HG02798 (cell line): Measurements from ENCODE around the gene MAPK7.

ENCODE experiments used
- ATAC-seq: cut with Tn5 transposase; IDR thresholded peaks from one replicate; pipeline ENCODE4 v1.9.1; 2021; ENCODE audit warnings: mild to moderate bottlenecking; ENCODE audit not compliant: unreplicated experiment, poor library complexity

Gene MAPK7

DNA sequence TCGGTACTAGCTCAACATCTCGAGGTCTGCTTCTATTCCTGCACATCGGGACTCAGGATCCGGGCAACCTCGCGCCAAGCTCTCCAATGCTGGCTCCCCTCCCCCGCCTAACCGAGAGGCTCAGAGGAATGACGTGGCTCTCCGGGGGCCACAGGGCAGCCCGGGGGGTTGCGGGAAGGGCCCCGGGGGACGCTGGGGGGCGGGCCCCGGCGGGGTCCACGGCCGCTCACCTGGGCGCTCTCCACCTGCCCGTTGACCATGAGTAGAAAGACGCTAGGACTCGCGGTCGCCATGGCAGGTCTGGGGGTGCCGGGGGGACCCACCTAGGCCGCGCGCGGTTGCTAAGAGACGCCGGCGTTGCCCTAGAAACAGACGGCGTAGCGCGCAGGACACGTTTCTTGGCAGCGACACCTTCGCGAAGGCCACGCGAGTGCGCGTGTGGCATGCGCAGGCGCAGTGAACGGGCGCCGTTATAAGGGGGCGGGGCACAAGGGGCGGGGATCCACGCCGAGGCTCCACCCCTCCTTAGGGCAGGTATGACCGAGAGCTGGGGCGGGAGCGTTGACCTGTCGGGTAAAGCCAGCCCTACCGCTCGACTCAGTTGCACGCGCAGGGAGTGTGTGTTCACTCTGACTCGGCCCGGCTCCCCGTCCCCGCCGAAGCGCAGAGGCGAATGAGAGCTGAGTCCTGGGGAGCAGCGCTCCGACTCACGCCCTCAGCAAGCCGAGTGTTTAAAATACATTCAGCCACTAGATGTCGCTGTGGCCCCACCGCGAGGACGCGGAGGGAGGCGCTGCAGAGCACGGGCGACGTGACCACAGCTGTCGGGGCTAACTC is 15.8 kb upstream of the MAPK7 start, which contains the start of gene B9D1:
B9D1 (minus strand) TSS at position 447 of the 837 bp plus-strand sequence; CDS start at position 293, 154 bp downstream.
- ATAC-seq: peak; percentile 89

GRCh38 chr17:19363114-19363438 is 15.2 kb upstream of the MAPK7 start:
- ATAC-seq: no peak

DNA sequence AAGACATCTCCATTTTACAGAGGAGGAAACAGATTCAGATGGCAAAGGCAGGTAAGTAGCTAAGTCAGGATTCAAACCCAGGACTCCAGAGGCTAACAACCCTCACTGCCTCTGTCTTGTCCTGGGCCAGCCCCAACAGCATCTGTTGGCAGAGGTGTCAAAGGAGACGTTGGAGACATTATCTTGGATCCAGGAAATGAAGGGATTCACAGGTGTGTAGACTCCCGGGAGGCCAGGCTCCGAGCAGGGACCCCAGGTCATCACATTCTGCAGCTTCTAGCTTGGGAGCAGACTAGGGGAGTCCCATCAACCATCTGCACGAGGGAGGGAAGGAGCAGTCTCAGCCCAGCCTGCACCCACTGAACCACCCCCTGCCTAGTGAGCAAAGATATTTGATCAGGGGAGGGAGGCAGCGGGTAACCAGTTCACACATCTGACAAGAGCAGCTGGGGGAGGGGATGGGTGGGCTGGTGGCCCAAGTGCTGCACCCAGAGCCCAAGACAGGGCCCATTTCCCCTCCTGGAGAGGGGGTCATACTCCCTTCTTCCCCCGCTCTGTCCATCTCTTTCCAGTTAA is 14.8 kb upstream of the MAPK7 start:
- no peak for ATAC-seq

DNA sequence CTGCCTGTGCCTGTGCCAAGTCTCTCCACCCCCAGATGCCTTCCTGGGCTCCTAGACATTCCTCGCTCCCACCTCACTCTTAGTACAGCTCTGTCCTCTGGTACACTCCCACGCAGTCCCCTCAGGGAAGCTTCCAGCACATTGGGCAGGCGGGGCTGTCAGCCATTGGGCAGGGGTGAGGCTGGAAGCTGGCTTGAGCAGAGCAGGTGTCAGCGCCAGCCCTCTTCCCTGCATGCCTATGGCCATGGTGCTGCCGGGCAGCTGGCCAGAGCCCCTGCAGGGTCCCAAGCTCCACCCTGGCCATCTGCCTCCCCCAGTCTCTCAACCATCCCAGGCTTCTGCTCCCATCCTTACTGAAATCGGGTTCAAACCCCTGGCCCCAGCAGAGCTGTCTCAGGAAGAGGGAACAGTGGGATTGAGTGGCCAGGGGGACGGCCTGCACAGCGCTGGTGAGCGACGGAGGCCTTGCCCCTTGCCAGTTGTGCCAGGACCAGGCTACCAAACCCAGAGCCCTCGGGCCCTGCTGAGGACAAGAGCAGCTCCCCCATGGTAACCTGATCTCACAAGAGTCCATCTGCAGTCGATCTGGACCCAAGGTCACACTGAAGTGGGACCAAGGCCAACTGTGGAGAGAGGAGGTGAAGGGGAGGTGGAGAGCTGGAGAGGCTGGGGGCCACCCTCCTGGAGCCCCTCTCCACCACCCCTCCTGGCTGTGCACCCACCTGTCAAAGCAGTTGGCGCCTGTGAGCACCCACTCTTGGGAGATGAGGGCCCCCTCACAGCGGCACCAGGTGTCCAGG is 13.4 kb upstream of the MAPK7 start:
- no peak for ATAC-seq

DNA sequence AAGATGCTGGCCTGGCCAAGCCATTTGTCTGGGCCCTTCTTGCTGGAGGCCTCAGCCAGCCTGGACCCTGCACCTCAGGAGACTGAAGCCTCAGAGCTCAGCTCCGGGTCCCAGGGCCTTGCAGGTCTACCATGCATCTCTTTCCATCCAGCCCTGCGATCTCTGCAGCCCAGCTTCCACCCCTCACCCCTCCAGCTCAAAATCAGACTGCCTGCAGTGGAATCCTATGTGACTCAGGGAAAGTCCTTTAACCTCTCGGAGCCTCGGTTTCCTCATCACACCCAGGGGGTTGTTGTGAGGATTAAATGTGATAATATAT is 12.8 kb upstream of the MAPK7 start:
- ATAC-seq: no peak

DNA sequence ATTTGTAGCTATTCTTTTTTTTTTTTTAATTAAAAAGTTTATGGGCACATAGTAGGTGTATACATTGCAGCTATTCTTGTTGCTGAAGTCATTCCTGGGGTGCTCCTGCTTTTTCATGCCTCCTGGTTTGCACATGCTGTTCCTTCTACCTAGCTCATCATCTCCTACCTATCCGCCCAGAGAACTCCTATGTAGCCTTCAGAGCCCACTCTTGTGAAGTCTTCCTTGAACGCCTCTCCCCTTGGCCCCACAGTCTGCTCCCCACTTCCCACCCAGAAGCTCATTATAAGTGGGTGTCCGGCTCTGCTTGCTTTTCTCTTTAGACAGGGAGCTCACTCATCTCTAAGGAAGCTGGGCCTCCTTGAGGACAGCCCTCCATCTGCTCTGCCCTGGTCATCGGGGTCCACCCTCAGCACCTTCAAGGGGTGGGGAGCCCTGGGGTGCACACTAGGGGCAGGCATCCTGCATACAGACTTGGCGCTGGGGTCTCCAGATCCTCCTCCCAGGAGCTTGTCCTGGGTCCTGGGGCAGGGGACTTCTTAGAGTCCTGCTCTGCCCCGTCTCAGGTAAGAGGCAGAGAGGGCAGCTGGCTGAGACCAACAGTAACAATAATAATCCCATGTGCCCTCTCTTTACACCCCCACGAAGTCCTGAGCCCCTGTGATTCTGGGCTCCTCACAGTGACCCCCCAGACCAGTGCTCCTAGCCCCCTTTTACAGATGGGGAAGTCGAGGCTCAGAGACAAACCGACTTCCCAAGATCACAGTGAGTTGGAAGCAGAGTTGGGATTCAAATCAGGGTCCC is 12.3 kb upstream of the MAPK7 start:
- ATAC-seq: no peak

- ATAC-seq: no peak
Observed at GRCh38 chr17:19366637-19366972, 11.7 kb upstream of the MAPK7 start.

GRCh38 chr17:19368229-19368628 is 10.1 kb upstream of the MAPK7 start:
- ATAC-seq: no peak

GRCh38 chr17:19369107-19369778 is 9.1 kb upstream of the MAPK7 start:
- ATAC-seq: no peak

- no peak for ATAC-seq
Observed at GRCh38 chr17:19369846-19370492, 8.3 kb upstream of the MAPK7 start.

- ATAC-seq: no peak
Observed at GRCh38 chr17:19370493-19370960, 7.8 kb upstream of the MAPK7 start.

- no peak for ATAC-seq
Observed at GRCh38 chr17:19371259-19372010, 6.9 kb upstream of the MAPK7 start.

GRCh38 chr17:19372011-19372370 is 6.3 kb upstream of the MAPK7 start:
- no peak for ATAC-seq

- ATAC-seq: no peak
Observed at GRCh38 chr17:19372439-19372838, 5.9 kb upstream of the MAPK7 start.

- ATAC-seq: no peak
Observed at GRCh38 chr17:19372866-19373504, 5.3 kb upstream of the MAPK7 start.

- no peak for ATAC-seq
Observed at GRCh38 chr17:19374136-19374535, 4.2 kb upstream of the MAPK7 start.

GRCh38 chr17:19375732-19376131 is 2.6 kb upstream of the MAPK7 start:
- no peak for ATAC-seq

- no peak for ATAC-seq
Observed at GRCh38 chr17:19376811-19377210, 1.5 kb upstream of the MAPK7 start.
